HEK293 (cell line): ENCODE measurements around the gene RBM26.

Source experiments
- CTCF ChIA-PET: fragments of 350-600 bp; formaldehyde crosslinking; extraction: SDS; loops from one replicate; lab custom pipeline; 2021; ENCODE audit warnings: antibody characterized with exemption; lab: Yijun Ruan, JAX
- POLR2A ChIA-PET: fragments of 300-600 bp; formaldehyde crosslinking; extraction: SDS; loops from one replicate; lab custom pipeline; 2020; ENCODE audit warnings: antibody characterized with exemption, inconsistent platforms; lab: Yijun Ruan, JAX
- H3K27ac ChIP-seq: fragments of 200-500 bp; sonication (Bioruptor generic); 2 replicates; pipeline ENCODE4 v1.5.1; 2014; ENCODE audit warnings: low read depth, low read length, control low read depth, inconsistent platforms; ENCODE audit errors: extremely low read depth
- H3K36me3 ChIP-seq, 2 experiments: fragments of 200-500 bp in 1 of 2; sonication (Bioruptor generic) in 1 of 2; 1 replicate in 1 of 2; 2 replicates in 1 of 2; pipeline ENCODE4 v1.5.1; 2014 to 2017; ENCODE audit warnings: inconsistent platforms in 2 of 2, low read length in 2 of 2; ENCODE audit not compliant: control insufficient read depth in 2 of 2, insufficient read depth in 1 of 2
- H3K4me1 ChIP-seq: fragments of 200-500 bp; sonication (Bioruptor generic); 2 replicates; pipeline ENCODE4 v1.5.1; 2014; ENCODE audit warnings: mild to moderate bottlenecking, low read length, inconsistent platforms; ENCODE audit not compliant: control insufficient read depth, insufficient read depth
- H3K4me3 ChIP-seq: 2 replicates; pipeline ENCODE4 v1.5.1; 2011; ENCODE audit warnings: low read depth, mild to moderate bottlenecking, control low read depth, low read length, moderate library complexity
- H3K9me3 ChIP-seq: fragments of 200-500 bp; sonication (Bioruptor generic); 2 replicates; pipeline ENCODE4 v1.5.1; 2014; ENCODE audit warnings: low read depth, low read length, inconsistent platforms; ENCODE audit not compliant: control insufficient read depth, insufficient read depth
- EGR2 ChIP-seq: fragments of 450-650 bp; formaldehyde crosslinking; IDR thresholded peaks from 2 replicates; pipeline ENCODE4 v1.5.1; 2016; ENCODE audit warnings: low read depth, missing biosample characterization, missing genetic modification characterization
- HOXC10 ChIP-seq: sonication (generic); formaldehyde crosslinking; IDR thresholded peaks from 2 replicates; pipeline ENCODE4 v1.8.1; 2023; ENCODE audit warnings: mild to moderate bottlenecking, missing genetic modification reagents
- PBX3 ChIP-seq: sonication (generic); formaldehyde crosslinking; IDR thresholded peaks from 2 replicates; pipeline ENCODE4 v1.8.1; 2022; ENCODE audit warnings: mild to moderate bottlenecking, moderate library complexity, missing genetic modification reagents
- PRDM1 ChIP-seq: fragments of 450-650 bp; formaldehyde crosslinking; IDR thresholded peaks from 2 replicates; pipeline ENCODE4; 2016; ENCODE audit warnings: missing biosample characterization, missing genetic modification characterization
- SCRT1 ChIP-seq: fragments of 450-650 bp; formaldehyde crosslinking; IDR thresholded peaks from 2 replicates; pipeline ENCODE4 v1.5.1; 2016; ENCODE audit warnings: missing biosample characterization, missing genetic modification characterization, borderline replicate concordance
- TSHZ1 ChIP-seq: fragments of 450-650 bp; formaldehyde crosslinking; IDR thresholded peaks from 2 replicates; pipeline ENCODE4 v1.5.1; 2016; ENCODE audit warnings: missing biosample characterization, missing genetic modification characterization, borderline replicate concordance
- YY1 ChIP-seq: fragments of 450-650 bp; formaldehyde crosslinking; IDR thresholded peaks from 2 replicates; pipeline ENCODE4 v1.5.1; 2018; ENCODE audit warnings: missing biosample characterization, missing genetic modification characterization
- ZFP3 ChIP-seq: fragments of 450-650 bp; formaldehyde crosslinking; IDR thresholded peaks from 2 replicates; pipeline ENCODE4 v1.5.1; 2016; ENCODE audit warnings: low read depth, missing biosample characterization, missing genetic modification characterization
- ZNF169 ChIP-seq: fragments of 450-650 bp; formaldehyde crosslinking; IDR thresholded peaks from 2 replicates; pipeline ENCODE4 v1.5.1; 2016; ENCODE audit warnings: missing biosample characterization, missing genetic modification characterization
- ZNF19 ChIP-seq: fragments of 450-650 bp; formaldehyde crosslinking; IDR thresholded peaks from 2 replicates; pipeline ENCODE4; 2016; ENCODE audit warnings: missing biosample characterization, missing genetic modification characterization, low read depth
- ZNF280D ChIP-seq: fragments of 450-650 bp; formaldehyde crosslinking; IDR thresholded peaks from 2 replicates; pipeline ENCODE4 v1.5.1; 2016; ENCODE audit warnings: missing biosample characterization, missing genetic modification characterization
- ZNF324 ChIP-seq: fragments of 450-650 bp; formaldehyde crosslinking; IDR thresholded peaks from 2 replicates; pipeline ENCODE4 v1.5.1; 2016; ENCODE audit warnings: missing biosample characterization, missing genetic modification characterization
- ZNF416 ChIP-seq: fragments of 450-650 bp; formaldehyde crosslinking; IDR thresholded peaks from 2 replicates; pipeline ENCODE4 v1.5.1; 2016; ENCODE audit warnings: missing biosample characterization, missing genetic modification characterization
- ZNF510 ChIP-seq: fragments of 450-650 bp; formaldehyde crosslinking; IDR thresholded peaks from 2 replicates; pipeline ENCODE4 v1.5.1; 2018; ENCODE audit warnings: mild to moderate bottlenecking, missing genetic modification characterization, missing biosample characterization; ENCODE audit not compliant: insufficient replicate concordance
- ZNF558 ChIP-seq: fragments of 450-650 bp; formaldehyde crosslinking; IDR thresholded peaks from 2 replicates; pipeline ENCODE4 v1.5.1; 2016; ENCODE audit warnings: missing biosample characterization, missing genetic modification characterization
- ZNF600 ChIP-seq: fragments of 450-650 bp; formaldehyde crosslinking; IDR thresholded peaks from 2 replicates; pipeline ENCODE4 v1.5.1; 2016; ENCODE audit warnings: missing biosample characterization, missing genetic modification characterization
- ZNF610 ChIP-seq: fragments of 450-650 bp; formaldehyde crosslinking; IDR thresholded peaks from 2 replicates; pipeline ENCODE4 v1.5.1; 2016; ENCODE audit warnings: missing biosample characterization, missing genetic modification characterization, borderline replicate concordance
- ZNF621 ChIP-seq: fragments of 450-650 bp; formaldehyde crosslinking; IDR thresholded peaks from 2 replicates; pipeline ENCODE4 v1.5.1; 2017; ENCODE audit warnings: missing biosample characterization, missing genetic modification characterization
- ZNF670 ChIP-seq: fragments of 450-650 bp; formaldehyde crosslinking; IDR thresholded peaks from 2 replicates; pipeline ENCODE4 v1.5.1; 2016; ENCODE audit warnings: missing biosample characterization, missing genetic modification characterization, low read depth
- ZNF701 ChIP-seq: fragments of 450-650 bp; formaldehyde crosslinking; IDR thresholded peaks from 2 replicates; pipeline ENCODE4 v1.5.1; 2016; ENCODE audit warnings: missing biosample characterization, missing genetic modification characterization
- ZNF707 ChIP-seq: fragments of 450-650 bp; formaldehyde crosslinking; IDR thresholded peaks from 2 replicates; pipeline ENCODE4 v1.5.1; 2016; ENCODE audit warnings: missing biosample characterization, missing genetic modification characterization
- ZNF768 ChIP-seq: fragments of 450-650 bp; formaldehyde crosslinking; IDR thresholded peaks from 2 replicates; pipeline ENCODE4 v1.5.1; 2018; ENCODE audit warnings: missing biosample characterization, mild to moderate bottlenecking, missing genetic modification characterization
- ZSCAN16 ChIP-seq: fragments of 450-650 bp; formaldehyde crosslinking; IDR thresholded peaks from 2 replicates; pipeline ENCODE4 v1.5.1; 2016; ENCODE audit warnings: missing biosample characterization, missing genetic modification characterization

The RBM26 gene

DNA sequence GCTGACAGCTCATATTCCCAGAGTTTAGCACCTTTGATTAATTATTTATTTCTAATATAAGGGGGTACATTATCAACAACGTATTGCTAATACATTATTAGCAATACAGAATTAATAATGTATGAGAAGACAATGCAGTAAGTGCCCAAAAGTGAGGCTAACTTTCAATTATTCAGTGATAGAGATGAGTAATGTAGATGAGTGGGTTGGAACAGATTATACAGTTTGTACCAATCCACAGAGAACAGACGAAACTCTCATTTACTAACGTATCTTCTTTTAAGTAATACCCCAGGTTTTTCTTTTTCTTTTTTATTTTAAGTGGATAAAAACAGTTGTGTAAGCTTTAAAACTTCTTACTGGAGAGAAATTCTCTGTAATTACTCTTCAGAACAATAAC, 36.7 kb upstream of the RBM26 start (continued):
- TF ChIP-seq ZNF670 (no peak), ZFP3 (no peak), ZNF416 (no peak)

DNA sequence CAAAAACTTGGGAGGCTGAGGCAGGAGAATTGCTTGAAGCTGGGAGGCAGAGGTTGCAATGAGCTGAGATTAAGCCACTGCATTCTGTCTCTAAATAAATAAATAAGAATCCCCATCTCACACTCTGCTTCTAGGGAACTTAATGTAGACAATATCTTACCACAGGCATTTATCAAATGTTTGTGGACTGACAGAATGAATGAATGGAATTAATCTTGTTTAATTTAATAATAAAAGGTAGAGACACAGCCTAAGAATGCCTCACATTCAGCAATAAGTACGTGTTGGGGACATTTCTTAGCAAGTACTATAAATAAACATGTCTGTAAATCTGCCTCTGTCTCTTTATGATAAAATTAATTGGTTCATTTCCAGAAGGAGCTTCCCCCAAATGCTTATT, 36.2 kb upstream of the RBM26 start:
- Histone ChIP-seq H3K4me3 (no peak overlapping the region), H3K27ac (no peak overlapping the region), H3K4me1 (no peaks in the 10 kb centered on the region)
- TF ChIP-seq YY1 (no peak), ZNF19 (tag by site-specific recombination) (no peak), SCRT1 (tag by site-specific recombination) (no peak), PBX3 (CRISPR knock-in tag) (no peak), EGR2 (tag by site-specific recombination) (no peak), ZNF510 (no peak)
- TF ChIP-seq, all 188 proteins: peak for 0
- Histone ChIP-seq H3K9me3 (no peaks in the 10 kb centered on the region), H3K36me3 (no peaks in the 10 kb centered on the region)
- ChIA-PET POLR2A (no interaction called here), CTCF (interaction anchor here (0.5 to 1.5 kb wide), 3 partner anchors 18 to 44 kb away, joined by 3 to 9 read pairs (median 3); no protein-coding TSS in a partner anchor)

GRCh38 chr13:79440958-79441528, 35.0 kb upstream of the RBM26 start:
- TF ChIP-seq ZNF324 (tag by site-specific recombination), result no peak
- peak; percentile 91; the same call in 1 of the 2 replicates for TF ChIP-seq ZNF610 (tag by site-specific recombination)
- H3K36me3 ChIP-seq, result no peaks in the 10 kb centered on the region
- ChIA-PET POLR2A (no interaction called here), CTCF (interaction anchor here (0.7 to 1.5 kb wide), 2 partner anchors 17 to 99 kb away, joined by 3 to 9 read pairs; no protein-coding TSS in a partner anchor)
- H3K9me3 ChIP-seq, result no peaks in the 10 kb centered on the region
- no peak overlapping the region for H3K27ac ChIP-seq
- no peaks in the 10 kb centered on the region for H3K4me1 ChIP-seq
- H3K4me3 ChIP-seq, result no peak overlapping the region

GRCh38 chr13:79439275-79439674, 33.2 kb upstream of the RBM26 start:
- Histone ChIP-seq H3K4me1 (no peaks in the 10 kb centered on the region), H3K9me3 (no peaks in the 10 kb centered on the region), H3K27ac (no peak overlapping the region), H3K4me3 (no peak overlapping the region), H3K36me3 (no peaks in the 10 kb centered on the region)
- POLR2A ChIA-PET, result no interaction called here
- TF ChIP-seq HOXC10 (no peak), ZNF169 (tag by site-specific recombination) (no peak), ZNF558 (no peak), ZNF280D (tag by site-specific recombination) (no peak), ZNF600 (tag by site-specific recombination) (no peak), TSHZ1 (no peak), EGR2 (tag by site-specific recombination) (no peak), ZNF707 (tag by site-specific recombination) (no peak), ZNF701 (no peak), ZNF768 (tag by site-specific recombination) (no peak), ZNF621 (tag by site-specific recombination) (no peak), PRDM1 (no peak), ZSCAN16 (tag by site-specific recombination) (no peak)
- CTCF ChIA-PET, result no interaction called here
